Effector memory CD8-positive, alpha-beta T cell (primary cell): ENCODE results near the gene CFAP54.

Experiments used
- ATAC-seq: fragments of 150-1000 bp; cut with Tn5 transposase; replicated peaks from 2 replicates; pipeline ENCODE4 v1.10.0; 2021; ENCODE audit warnings: mild to moderate bottlenecking, moderate library complexity
- DNase-seq, 3 experiments: peaks; one replicate each; pipeline ENCODE4 v3.0.0; 2021
- H3K27ac Mint-ChIP-seq, 2 donors: one replicate each; pipeline ENCODE4 v1.8.0; 2022; ENCODE audit warnings: mild to moderate bottlenecking in 2 of 2, mixed read lengths in 2 of 2, moderate library complexity in 2 of 2
- H3K27me3 Mint-ChIP-seq, 2 donors: one replicate each; pipeline ENCODE4 v1.8.0; 2022; ENCODE audit warnings: mixed read lengths in 2 of 2
- H3K36me3 Mint-ChIP-seq: one replicate; pipeline ENCODE4 v1.8.0; 2022; ENCODE audit warnings: mild to moderate bottlenecking, moderate library complexity, mixed read lengths; ENCODE audit not compliant: insufficient read depth
- H3K4me1 Mint-ChIP-seq, 2 donors: one replicate each; pipeline ENCODE4 v1.8.0; 2022; ENCODE audit warnings: low read depth in 2 of 2, mixed read lengths in 2 of 2
- H3K4me3 Mint-ChIP-seq, 2 donors: one replicate each; pipeline ENCODE4 v1.8.0; 2022; ENCODE audit warnings: mild to moderate bottlenecking in 2 of 2, mixed read lengths in 2 of 2, moderate library complexity in 2 of 2
- H3K9me3 Mint-ChIP-seq, 2 donors: one replicate each; pipeline ENCODE4 v1.8.0; 2022; ENCODE audit warnings: mixed read lengths in 2 of 2

Gene CFAP54

DNA sequence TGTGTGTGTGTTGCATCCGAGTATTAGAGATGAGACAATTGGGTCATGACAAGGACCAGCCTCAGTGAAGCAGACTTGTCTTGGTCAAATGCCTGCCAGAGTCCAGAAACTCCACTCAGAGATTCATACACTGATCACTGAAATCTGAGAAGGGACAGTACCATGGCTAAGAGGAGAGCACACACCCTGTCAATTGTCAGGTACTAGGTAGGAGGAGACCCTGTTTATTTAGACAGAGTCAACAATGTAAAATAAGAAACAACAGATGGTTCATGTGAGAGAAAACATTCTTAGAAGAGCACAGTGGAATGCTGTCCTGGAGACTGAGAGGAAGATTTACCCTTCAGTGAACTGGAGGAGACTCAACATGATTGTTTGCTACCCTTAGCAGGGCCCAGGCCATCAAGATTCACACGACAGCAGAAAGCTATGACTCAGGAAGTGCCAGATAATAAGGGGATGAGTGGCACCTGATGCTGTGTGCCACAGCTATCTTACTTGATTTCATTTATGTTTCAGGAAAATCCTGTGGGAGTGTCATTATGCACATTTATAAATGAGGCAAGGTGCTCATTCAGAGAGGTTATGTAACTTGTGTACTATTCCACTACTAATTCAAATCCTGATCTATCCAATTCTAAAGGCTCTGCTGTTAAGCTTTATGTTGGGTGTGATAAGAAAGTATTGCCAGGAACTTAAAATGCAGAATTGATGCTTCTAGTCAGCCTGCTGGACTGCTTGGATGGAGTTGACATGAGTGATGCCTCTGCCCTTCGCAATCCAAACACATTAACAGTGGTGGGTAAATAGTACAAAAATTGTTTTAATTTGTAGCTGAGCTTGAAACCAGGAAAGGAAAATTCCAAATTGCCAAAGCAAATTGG lies 281.1 kb downstream of the CFAP54 start:
- Mint-ChIP-seq H3K4me1 (no peaks in the 10 kb centered on the region), H3K4me3 (no peak overlapping the region), H3K36me3 (no peaks in the 10 kb centered on the region), H3K27ac (no peak overlapping the region), H3K27me3 (peaks cover 19 to 22% of the 10 kb centered on the region in 2 donors), H3K9me3 (no peaks in the 10 kb centered on the region)
- ATAC-seq (no peak), DNase-seq (no peak)

GRCh38 chr12:96773031-96773430 lies 283.7 kb downstream of the CFAP54 start:
- Mint-ChIP-seq H3K4me3 (no peak overlapping the region), H3K27me3 (peaks cover 0 to under 1% of the 10 kb centered on the region in 2 donors), H3K4me1 (no peaks in the 10 kb centered on the region), H3K9me3 (no peaks in the 10 kb centered on the region), H3K27ac (no peak overlapping the region), H3K36me3 (no peaks in the 10 kb centered on the region)
- no peak for DNase-seq
- no peak for ATAC-seq

GRCh38 chr12:96774496-96775256 lies 285.3 kb downstream of the CFAP54 start:
- no peaks in the 10 kb centered on the region for H3K36me3 Mint-ChIP-seq
- peaks cover 0 to 5% of the 10 kb centered on the region in 2 donors for H3K27me3 Mint-ChIP-seq
- ATAC-seq (no peak), DNase-seq (no peak)
- H3K9me3 Mint-ChIP-seq, result no peaks in the 10 kb centered on the region
- no peaks in the 10 kb centered on the region for H3K4me1 Mint-ChIP-seq
- no peak overlapping the region for H3K4me3 Mint-ChIP-seq
- no peak overlapping the region for H3K27ac Mint-ChIP-seq

- ATAC-seq, result no peak
- no peaks in the 10 kb centered on the region for H3K9me3 Mint-ChIP-seq
Measured at GRCh38 chr12:96776908-96777307, 287.5 kb downstream of the CFAP54 start.

DNA sequence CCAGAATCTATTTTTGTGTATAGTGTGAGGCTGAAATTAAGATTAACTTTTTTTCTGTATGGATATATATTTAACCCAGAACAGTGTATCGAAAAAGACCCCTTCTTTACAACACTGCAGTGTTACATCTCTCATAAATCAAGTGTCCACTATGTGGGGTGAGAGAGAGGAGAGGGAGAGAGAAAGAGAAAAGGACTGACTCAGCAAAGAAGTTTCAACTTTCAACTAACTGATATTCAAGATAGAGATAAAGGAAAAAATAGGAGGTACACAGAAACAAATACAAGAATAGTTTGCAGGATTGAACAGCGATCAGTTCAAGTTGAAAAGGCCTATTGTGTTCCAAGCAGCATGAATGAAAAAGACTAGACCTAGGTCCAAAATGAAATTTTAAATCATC lies 291.0 kb downstream of the CFAP54 start:
- H3K27ac Mint-ChIP-seq, result no peak overlapping the region
- no peak for DNase-seq
- H3K4me1 Mint-ChIP-seq, result no peaks in the 10 kb centered on the region
- no peak overlapping the region for H3K4me3 Mint-ChIP-seq
- no peaks in the 10 kb centered on the region for H3K9me3 Mint-ChIP-seq
- no peak for ATAC-seq
- H3K27me3 Mint-ChIP-seq, result peaks cover 0 to 5% of the 10 kb centered on the region in 2 donors
- H3K36me3 Mint-ChIP-seq, result no peaks in the 10 kb centered on the region

More at GRCh38 chr12:96776908-96777307, 287.5 kb downstream of the CFAP54 start:
- Mint-ChIP-seq H3K27ac (no peak overlapping the region), H3K4me1 (no peaks in the 10 kb centered on the region), H3K36me3 (no peaks in the 10 kb centered on the region), H3K27me3 (peaks cover 0 to 5% of the 10 kb centered on the region in 2 donors), H3K4me3 (no peak overlapping the region)
- DNase-seq, result no peak

DNA sequence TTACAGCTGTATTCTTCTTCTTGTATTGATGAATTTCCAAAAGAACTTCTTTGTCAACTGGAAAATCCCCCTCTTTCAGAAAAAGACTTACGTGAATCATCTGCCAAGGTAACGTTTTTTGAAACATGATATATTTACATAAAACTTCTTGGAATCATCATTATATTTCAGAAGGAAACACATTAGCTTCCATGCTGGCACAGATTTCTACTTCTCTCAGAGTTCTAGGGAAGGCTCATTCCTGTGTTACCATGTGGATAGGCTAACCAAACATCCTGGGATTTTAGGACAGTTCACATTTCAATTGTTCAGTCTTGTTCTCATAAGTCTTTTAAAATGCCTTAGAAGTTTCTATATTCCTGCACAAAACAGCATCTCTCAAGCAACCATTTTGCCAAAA lies 297.4 kb downstream of the CFAP54 start:
- no peaks in the 10 kb centered on the region for H3K4me1 Mint-ChIP-seq
- no peak overlapping the region for H3K27ac Mint-ChIP-seq
- no peak for ATAC-seq
- H3K27me3 Mint-ChIP-seq, result peaks cover 7 to 11% of the 10 kb centered on the region in 2 donors
- no peaks in the 10 kb centered on the region for H3K9me3 Mint-ChIP-seq
- DNase-seq, result no peak
- no peaks in the 10 kb centered on the region for H3K36me3 Mint-ChIP-seq
- H3K4me3 Mint-ChIP-seq, result no peak overlapping the region

DNA sequence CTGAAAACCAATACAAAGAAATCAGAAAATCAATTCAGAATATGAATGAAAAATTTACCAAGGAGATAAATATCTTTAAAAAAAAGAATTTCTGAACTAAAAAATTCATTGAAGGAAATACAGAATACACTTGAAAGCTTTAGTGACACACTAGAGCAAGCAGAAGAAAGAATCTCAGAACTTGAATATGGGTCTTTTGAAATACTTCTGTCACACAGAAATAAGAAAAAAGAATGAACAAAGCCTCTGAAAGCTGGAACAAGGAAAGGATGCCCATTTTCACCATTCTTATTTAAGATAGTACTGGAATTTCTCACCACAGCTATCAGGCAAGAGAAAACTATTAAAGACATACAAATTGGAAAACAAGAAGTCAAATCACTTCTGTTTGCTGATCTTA lies 314.6 kb downstream of the CFAP54 start:
- H3K27ac Mint-ChIP-seq, result no peak overlapping the region
- peaks cover 10 to 17% of the 10 kb centered on the region in 2 donors for H3K27me3 Mint-ChIP-seq
- H3K36me3 Mint-ChIP-seq, result no peaks in the 10 kb centered on the region
- H3K4me1 Mint-ChIP-seq, result no peaks in the 10 kb centered on the region
- ATAC-seq, result no peak
- DNase-seq, result no peak
- no peaks in the 10 kb centered on the region for H3K9me3 Mint-ChIP-seq
- H3K4me3 Mint-ChIP-seq, result no peak overlapping the region

- H3K27me3 Mint-ChIP-seq, result peaks cover 0 to 5% of the 10 kb centered on the region in 2 donors
- no peak for DNase-seq
- no peaks in the 10 kb centered on the region for H3K36me3 Mint-ChIP-seq
- no peak overlapping the region for H3K4me3 Mint-ChIP-seq
- ATAC-seq, result no peak
- H3K27ac Mint-ChIP-seq, result no peak overlapping the region
- no peaks in the 10 kb centered on the region for H3K4me1 Mint-ChIP-seq
- H3K9me3 Mint-ChIP-seq, result no peaks in the 10 kb centered on the region
Measured at GRCh38 chr12:96806272-96806671, 316.9 kb downstream of the CFAP54 start.

DNA sequence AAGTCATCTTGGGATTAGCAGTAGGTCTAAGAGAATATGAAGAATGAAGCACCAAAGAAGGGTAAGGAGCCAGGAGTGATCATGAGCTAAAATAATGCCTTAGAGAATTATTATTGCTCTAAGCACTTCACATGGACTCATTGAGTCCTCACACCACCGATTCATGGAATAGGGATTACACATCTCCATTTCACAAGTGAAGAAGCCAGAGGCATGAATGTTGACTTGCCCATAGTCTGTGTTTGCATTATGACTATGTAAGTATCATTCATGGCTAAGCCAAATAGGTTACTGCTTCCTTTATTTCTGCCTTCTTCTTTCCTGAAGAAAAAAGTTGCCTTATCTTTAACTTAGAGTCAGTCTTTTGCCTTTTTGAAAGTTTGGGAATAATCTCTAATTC lies 318.4 kb downstream of the CFAP54 start:
- ATAC-seq (no peak), DNase-seq (no peak)
- Mint-ChIP-seq H3K27ac (no peak overlapping the region), H3K4me1 (no peaks in the 10 kb centered on the region), H3K4me3 (no peak overlapping the region), H3K27me3 (peaks cover 0 to 5% of the 10 kb centered on the region in 2 donors), H3K36me3 (no peaks in the 10 kb centered on the region), H3K9me3 (no peaks in the 10 kb centered on the region)

GRCh38 chr12:96808587-96808986 lies 319.2 kb downstream of the CFAP54 start:
- no peaks in the 10 kb centered on the region for H3K4me1 Mint-ChIP-seq

GRCh38 chr12:96809522-96809921 lies 320.1 kb downstream of the CFAP54 start:
- peaks cover 0 to 5% of the 10 kb centered on the region in 2 donors for H3K27me3 Mint-ChIP-seq
- ATAC-seq, result no peak
- no peaks in the 10 kb centered on the region for H3K36me3 Mint-ChIP-seq
- no peaks in the 10 kb centered on the region for H3K4me1 Mint-ChIP-seq
- no peaks in the 10 kb centered on the region for H3K9me3 Mint-ChIP-seq
- DNase-seq, result no peak
- no peak overlapping the region for H3K4me3 Mint-ChIP-seq
- no peak overlapping the region for H3K27ac Mint-ChIP-seq

More at GRCh38 chr12:96808587-96808986, 319.2 kb downstream of the CFAP54 start:
- DNase-seq (no peak), ATAC-seq (no peak)
- H3K9me3 Mint-ChIP-seq, result no peaks in the 10 kb centered on the region
- peaks cover 0 to 5% of the 10 kb centered on the region in 2 donors for H3K27me3 Mint-ChIP-seq
- no peaks in the 10 kb centered on the region for H3K36me3 Mint-ChIP-seq
- no peak overlapping the region for H3K27ac Mint-ChIP-seq
- H3K4me3 Mint-ChIP-seq, result no peak overlapping the region

DNA sequence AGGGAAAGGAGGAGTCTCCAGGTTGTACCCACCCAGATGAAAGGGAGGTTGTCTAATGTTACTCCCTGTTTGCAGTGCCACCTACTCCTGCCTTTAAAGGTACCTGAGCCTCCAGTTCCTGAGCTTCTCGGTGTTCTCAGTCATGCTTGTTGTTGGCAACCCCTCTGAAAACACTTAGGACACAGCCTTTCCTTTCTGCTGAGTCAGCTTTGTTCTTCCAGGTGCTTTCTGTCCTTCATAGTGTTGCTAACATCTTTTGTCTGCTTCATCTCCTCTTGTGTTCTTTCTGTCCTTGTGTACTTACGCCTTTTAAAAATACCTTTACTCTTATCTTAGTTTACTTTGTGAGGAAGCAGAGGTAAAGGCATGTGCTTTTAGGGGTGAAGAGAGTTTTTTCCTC lies 320.7 kb downstream of the CFAP54 start:
- H3K27me3 Mint-ChIP-seq, result peaks cover 0 to 4% of the 10 kb centered on the region in 2 donors
- ATAC-seq, result no peak
- no peaks in the 10 kb centered on the region for H3K36me3 Mint-ChIP-seq
- H3K4me1 Mint-ChIP-seq, result no peaks in the 10 kb centered on the region
- DNase-seq, result no peak
- H3K27ac Mint-ChIP-seq, result no peak overlapping the region
- H3K4me3 Mint-ChIP-seq, result no peak overlapping the region
- H3K9me3 Mint-ChIP-seq, result no peaks in the 10 kb centered on the region

GRCh38 chr12:96810477-96810876 lies 321.1 kb downstream of the CFAP54 start:
- Mint-ChIP-seq H3K27ac (no peak overlapping the region), H3K36me3 (no peaks in the 10 kb centered on the region), H3K27me3 (no peaks in the 10 kb centered on the region), H3K9me3 (no peaks in the 10 kb centered on the region), H3K4me1 (no peaks in the 10 kb centered on the region), H3K4me3 (no peak overlapping the region)
- no peak for ATAC-seq
- DNase-seq, result no peak

DNA sequence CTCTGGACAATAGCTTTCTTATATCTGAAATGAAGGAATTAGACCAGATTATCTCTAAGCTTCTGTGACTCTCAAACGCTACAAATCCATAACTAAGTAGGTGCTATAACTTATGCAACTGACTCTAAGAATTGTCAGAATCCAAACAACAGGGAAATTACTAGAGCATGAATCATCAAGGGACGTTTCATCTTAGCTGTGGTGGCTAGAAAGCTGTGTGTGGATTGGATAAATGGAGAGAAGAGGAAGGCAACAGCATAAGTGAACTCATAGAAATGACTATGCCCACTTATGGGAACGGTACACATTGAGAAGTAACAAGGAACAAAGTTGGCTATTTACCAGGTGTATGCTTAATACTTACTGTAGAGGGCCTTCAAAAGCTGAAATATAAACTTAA lies 321.7 kb downstream of the CFAP54 start:
- no peak for ATAC-seq
- Mint-ChIP-seq H3K27me3 (no peaks in the 10 kb centered on the region), H3K4me3 (no peak overlapping the region), H3K36me3 (no peaks in the 10 kb centered on the region), H3K4me1 (no peaks in the 10 kb centered on the region), H3K27ac (no peak overlapping the region), H3K9me3 (no peaks in the 10 kb centered on the region)
- DNase-seq, result no peak
